HepG2 (cell line): ENCODE measurements around the gene PLCG2. TPM values are rescaled to one million over a fixed set of nuclear protein-coding genes. Genes with fewer than 3 reads are reported as not detected.
A peak's percentile ranks its signal among the peaks of the same experiment; 100 is the strongest.

Experiments used
- CENPT ChIP-seq: sonication (generic); formaldehyde crosslinking; IDR thresholded peaks from 2 replicates; pipeline ENCODE4 v1.8.0; 2022; ENCODE audit warnings: low read depth, mild to moderate bottlenecking, moderate library complexity, missing genetic modification reagents
- ETV6 ChIP-seq: sonication (generic); formaldehyde crosslinking; conservative IDR thresholded peaks from 2 replicates; pipeline ENCODE4 v1.4.0; 2020; ENCODE audit warnings: missing genetic modification reagents
- GATAD1 ChIP-seq: IDR thresholded peaks from 2 replicates; pipeline ENCODE4 v1.6.1; 2016; ENCODE audit warnings: missing genetic modification reagents, missing compliant biosample characterization
- GPBP1L1 ChIP-seq: sonication (generic); formaldehyde crosslinking; IDR thresholded peaks from 2 replicates; pipeline ENCODE4 v1.5.0; 2020; ENCODE audit warnings: mild to moderate bottlenecking, missing genetic modification reagents
- KLF11 ChIP-seq: IDR thresholded peaks from 2 replicates; pipeline ENCODE4 v1.6.1; 2016; ENCODE audit warnings: missing compliant biosample characterization
- MBD4 ChIP-seq: IDR thresholded peaks from 2 replicates; pipeline ENCODE4 v1.6.1; 2012; ENCODE audit warnings: low read length, inconsistent platforms, borderline replicate concordance
- PAWR ChIP-seq: sonication (generic); formaldehyde crosslinking; IDR thresholded peaks from 2 replicates; pipeline ENCODE4 v1.4.0; 2020; ENCODE audit warnings: missing genetic modification reagents, mild to moderate bottlenecking, borderline replicate concordance
- RAD51 ChIP-seq: fragments of 450-650 bp; IDR thresholded peaks from 2 replicates; pipeline ENCODE4 v1.6.1; 2016; ENCODE audit warnings: borderline replicate concordance
- RFXAP ChIP-seq: sonication (generic); formaldehyde crosslinking; IDR thresholded peaks from 2 replicates; pipeline ENCODE4 v1.4.0; 2020; ENCODE audit warnings: missing genetic modification reagents, borderline replicate concordance
- SAFB2 ChIP-seq: sonication (generic); formaldehyde crosslinking; IDR thresholded peaks from 2 replicates; pipeline ENCODE4 v1.5.1; 2020; ENCODE audit warnings: missing genetic modification reagents, low read depth, mild to moderate bottlenecking, borderline replicate concordance
- SUZ12 ChIP-seq: fragments of 150-350 bp; IDR thresholded peaks from 2 replicates; pipeline ENCODE4 v1.6.1; 2014; ENCODE audit warnings: low read depth, low read length
- TEAD3 ChIP-seq: optimal IDR thresholded peaks from 2 replicates; pipeline ENCODE3; 2016; ENCODE audit warnings: borderline replicate concordance
- ZMAT5 ChIP-seq: sonication (generic); formaldehyde crosslinking; IDR thresholded peaks from 2 replicates; pipeline ENCODE4 v1.5.0; 2020; ENCODE audit warnings: mild to moderate bottlenecking, low read depth, missing genetic modification reagents, borderline replicate concordance
- ZNF17 ChIP-seq: sonication (generic); formaldehyde crosslinking; IDR thresholded peaks from 2 replicates; pipeline ENCODE4 v1.5.0; 2020; ENCODE audit warnings: mild to moderate bottlenecking, missing genetic modification reagents
- ZNF24 ChIP-seq: fragments of 450-650 bp; IDR thresholded peaks from 2 replicates; pipeline ENCODE4 v1.6.1; 2017; ENCODE audit warnings: antibody characterized with exemption, mild to moderate bottlenecking
- ZNF430 ChIP-seq: sonication (generic); formaldehyde crosslinking; IDR thresholded peaks from 2 replicates; pipeline ENCODE4 v1.9.0; 2021; ENCODE audit warnings: mild to moderate bottlenecking, missing genetic modification reagents
- ZNF607 ChIP-seq: sonication (generic); formaldehyde crosslinking; IDR thresholded peaks from 2 replicates; pipeline ENCODE4 v1.5.1; 2020; ENCODE audit warnings: missing genetic modification reagents, mild to moderate bottlenecking, borderline replicate concordance
- ZNF709 ChIP-seq: sonication (generic); formaldehyde crosslinking; IDR thresholded peaks from 2 replicates; pipeline ENCODE4 v1.5.0; 2020; ENCODE audit warnings: mild to moderate bottlenecking, missing genetic modification reagents
- ZNF782 ChIP-seq: sonication (generic); formaldehyde crosslinking; IDR thresholded peaks from 2 replicates; pipeline ENCODE4 v1.4.0; 2020; ENCODE audit warnings: missing genetic modification reagents, mild to moderate bottlenecking, borderline replicate concordance
- ZSCAN30 ChIP-seq: sonication (generic); formaldehyde crosslinking; IDR thresholded peaks from 2 replicates; pipeline ENCODE4 v1.5.0; 2020; ENCODE audit warnings: mild to moderate bottlenecking, missing genetic modification reagents
- polyA plus RNA-seq, 8 experiments: library from polyadenylated mRNA; depleted of rRNA in 3 of 8; stranded (reverse) in 7 of 8; unstranded in 1 of 8; fragments of >200 nt; fragmentation: Illumina TruSeq in 4 of 8; extraction: Trizol in 4 of 8; gene quantifications; 2 replicates each; pipeline versions ENCODE4 v1.2.1 to v1.2.3, GENCODE V29; 2011 to 2016; ENCODE audit warnings: low read depth in 4 of 8, missing spikeins in 1 of 8, mixed read lengths in 1 of 8; ENCODE audit not compliant: insufficient read depth in 1 of 8
- total RNA-seq, 5 experiments: library from RNA; depleted of rRNA; stranded (reverse); fragments of >200 nt; fragmentation: Illumina TruSeq; extraction: Trizol; gene quantifications; 2 replicates each; pipeline ENCODE4 v1.2.3, GENCODE V29; 2016; ENCODE audit warnings: low read depth in 1 of 5
- TF ChIP-seq, protein P1 (sequence below): sonication (generic); formaldehyde crosslinking; IDR thresholded peaks from 2 replicates; pipeline ENCODE4 v1.5.1; 2020; ENCODE audit warnings: mild to moderate bottlenecking, missing genetic modification reagents, moderate library complexity
- TF ChIP-seq, protein P2 (sequence below): sonication (generic); formaldehyde crosslinking; IDR thresholded peaks from 2 replicates; pipeline ENCODE4 v1.8.0; 2022; ENCODE audit warnings: mild to moderate bottlenecking, missing genetic modification reagents, moderate library complexity
- TF ChIP-seq, protein P3 (sequence below): IDR thresholded peaks from 2 replicates; pipeline ENCODE4 v1.6.1; 2016; ENCODE audit warnings: low read depth

Gene PLCG2
- total and polyA plus RNA-seq, 2 of the 13 experiments (the other 11 are each of a cell fraction or from before 2014, with no cell fraction given): 0.13 to 0.18 TPM

DNA sequence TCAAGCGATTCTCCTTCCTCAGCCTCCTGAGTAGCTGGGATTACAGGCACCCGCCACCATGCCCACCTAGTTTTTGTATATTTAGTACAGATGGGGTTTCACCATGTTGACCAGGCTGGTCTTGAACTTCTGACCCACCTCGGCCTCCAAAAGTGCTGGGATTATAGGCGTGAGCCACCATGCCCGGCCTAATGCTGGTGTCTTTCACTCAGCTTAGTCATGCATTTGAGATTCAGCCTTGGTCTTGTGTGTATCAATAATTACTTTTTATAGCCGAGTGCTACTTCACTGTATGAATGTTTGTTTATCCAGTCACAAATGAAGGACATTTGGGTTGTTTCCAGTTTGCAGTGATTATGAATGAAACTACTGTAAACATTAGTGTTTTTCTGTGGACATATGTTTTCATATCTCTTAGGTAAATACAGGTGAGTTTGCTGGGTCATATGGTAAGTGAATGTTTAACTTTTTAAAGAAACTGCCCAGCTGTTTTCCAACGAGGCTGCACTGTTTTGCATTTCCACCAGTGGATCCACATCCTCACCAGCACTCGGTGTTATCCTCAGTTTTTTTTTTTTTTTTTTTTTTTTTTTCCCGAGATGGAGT lies 11.0 kb upstream of the PLCG2 start (continued):
- TF ChIP-seq, protein P1, sequence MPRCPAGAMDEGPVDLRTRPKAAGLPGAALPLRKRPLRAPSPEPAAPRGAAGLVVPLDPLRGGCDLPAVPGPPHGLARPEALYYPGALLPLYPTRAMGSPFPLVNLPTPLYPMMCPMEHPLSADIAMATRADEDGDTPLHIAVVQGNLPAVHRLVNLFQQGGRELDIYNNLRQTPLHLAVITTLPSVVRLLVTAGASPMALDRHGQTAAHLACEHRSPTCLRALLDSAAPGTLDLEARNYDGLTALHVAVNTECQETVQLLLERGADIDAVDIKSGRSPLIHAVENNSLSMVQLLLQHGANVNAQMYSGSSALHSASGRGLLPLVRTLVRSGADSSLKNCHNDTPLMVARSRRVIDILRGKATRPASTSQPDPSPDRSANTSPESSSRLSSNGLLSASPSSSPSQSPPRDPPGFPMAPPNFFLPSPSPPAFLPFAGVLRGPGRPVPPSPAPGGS (CRISPR knock-in tag): 0 out of 2 replicates have a peak, but pooled peaks have one; percentile 39
- TF ChIP-seq ZNF607 (CRISPR knock-in tag) (no peak), ZSCAN30 (CRISPR knock-in tag) (no peak), ETV6 (CRISPR knock-in tag) (no peak), ZNF782 (CRISPR knock-in tag) (no peak), RAD51 (no peak), TEAD3 (CRISPR knock-in tag) (no peak), ZNF17 (CRISPR knock-in tag) (no peak), SAFB2 (CRISPR knock-in tag) (no peak; the same call in 1 of the 2 replicates), CENPT (CRISPR knock-in tag) (no peak), ZMAT5 (CRISPR knock-in tag) (no peak), KLF11 (CRISPR knock-in tag) (no peak), ZNF24 (peak; percentile 58; the same call in 1 of the 2 replicates), SUZ12 (no peak), ZNF430 (CRISPR knock-in tag) (no peak), MBD4 (0 out of 2 replicates have a peak, but pooled peaks have one; percentile 70), GPBP1L1 (no peak), ZNF709 (CRISPR knock-in tag) (no peak), PAWR (CRISPR knock-in tag) (no peak), GATAD1 (CRISPR knock-in tag) (peak; percentile 61), RFXAP (CRISPR knock-in tag) (no peak)
- TF ChIP-seq, protein P2, sequence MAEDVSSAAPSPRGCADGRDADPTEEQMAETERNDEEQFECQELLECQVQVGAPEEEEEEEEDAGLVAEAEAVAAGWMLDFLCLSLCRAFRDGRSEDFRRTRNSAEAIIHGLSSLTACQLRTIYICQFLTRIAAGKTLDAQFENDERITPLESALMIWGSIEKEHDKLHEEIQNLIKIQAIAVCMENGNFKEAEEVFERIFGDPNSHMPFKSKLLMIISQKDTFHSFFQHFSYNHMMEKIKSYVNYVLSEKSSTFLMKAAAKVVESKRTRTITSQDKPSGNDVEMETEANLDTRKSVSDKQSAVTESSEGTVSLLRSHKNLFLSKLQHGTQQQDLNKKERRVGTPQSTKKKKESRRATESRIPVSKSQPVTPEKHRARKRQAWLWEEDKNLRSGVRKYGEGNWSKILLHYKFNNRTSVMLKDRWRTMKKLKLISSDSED: no peak
- TF ChIP-seq, protein P3, sequence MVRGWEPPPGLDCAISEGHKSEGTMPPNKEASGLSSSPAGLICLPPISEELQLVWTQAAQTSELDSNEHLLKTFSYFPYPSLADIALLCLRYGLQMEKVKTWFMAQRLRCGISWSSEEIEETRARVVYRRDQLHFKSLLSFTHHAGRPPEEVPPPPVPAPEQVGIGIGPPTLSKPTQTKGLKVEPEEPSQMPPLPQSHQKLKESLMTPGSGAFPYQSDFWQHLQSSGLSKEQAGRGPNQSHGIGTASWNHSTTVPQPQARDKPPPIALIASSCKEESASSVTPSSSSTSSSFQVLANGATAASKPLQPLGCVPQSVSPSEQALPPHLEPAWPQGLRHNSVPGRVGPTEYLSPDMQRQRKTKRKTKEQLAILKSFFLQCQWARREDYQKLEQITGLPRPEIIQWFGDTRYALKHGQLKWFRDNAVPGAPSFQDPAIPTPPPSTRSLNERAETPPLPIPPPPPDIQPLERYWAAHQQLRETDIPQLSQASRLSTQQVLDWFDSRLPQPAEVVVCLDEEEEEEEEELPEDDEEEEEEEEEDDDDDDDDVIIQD (CRISPR knock-in tag): peak; percentile 35; the same call in 1 of the 2 replicates
